Measurements from ENCODE around the gene HOXD8. TPM values are rescaled to one million over a fixed set of nuclear protein-coding genes. Genes with fewer than 3 reads are reported as not detected.
A peak's percentile ranks its signal among the peaks of the same experiment; 100 is the strongest.

Gene HOXD8
- total and polyA plus RNA-seq, 9 of the 15 experiments (the other 6 are each of a cell fraction or from before 2014, with no cell fraction given), result 0.04 to 0.15 TPM; not detected in 7

DNA sequence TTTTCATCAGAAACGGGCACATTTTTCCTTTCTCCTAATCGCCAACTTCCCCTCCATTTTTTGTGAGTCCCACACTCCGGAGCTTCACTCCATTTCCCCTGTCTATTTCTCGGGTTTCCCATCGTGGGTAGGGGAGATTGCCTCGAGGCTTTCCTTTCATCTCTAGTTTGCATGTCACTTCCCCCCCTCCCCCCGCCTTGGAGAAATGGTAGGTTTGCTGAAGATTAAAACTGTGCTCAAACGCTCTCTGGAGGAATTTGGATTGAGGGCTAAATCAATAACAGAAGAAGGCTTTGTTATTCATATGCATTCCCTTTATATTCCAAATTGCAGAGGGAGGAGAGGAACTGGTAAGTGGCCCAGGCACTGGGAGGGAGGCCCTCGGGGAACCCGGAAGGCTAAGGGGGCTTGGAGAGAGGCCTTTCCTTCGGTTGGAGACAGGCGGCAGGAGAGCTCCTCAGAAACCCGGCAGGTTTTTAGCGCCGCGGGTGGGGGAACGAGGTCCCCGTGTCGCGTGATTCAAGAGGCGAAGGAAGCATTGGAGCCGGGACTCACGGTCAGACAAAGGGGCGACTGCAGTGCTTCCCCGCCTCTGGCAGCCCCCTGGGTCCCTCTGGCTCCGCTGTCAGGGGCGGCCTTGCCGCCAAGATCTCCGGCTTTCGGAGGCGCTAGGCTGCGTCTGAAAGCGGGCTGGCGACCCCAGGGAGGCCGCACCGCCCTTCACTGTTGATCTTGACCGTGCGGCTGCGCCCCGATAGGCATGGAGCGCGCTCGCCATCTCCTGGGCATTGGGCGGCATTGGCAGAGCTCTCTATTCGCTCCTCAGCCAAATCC lies 32.3 kb upstream of the HOXD8 start (continued):
- TF ChIP-seq, protein P1, sequence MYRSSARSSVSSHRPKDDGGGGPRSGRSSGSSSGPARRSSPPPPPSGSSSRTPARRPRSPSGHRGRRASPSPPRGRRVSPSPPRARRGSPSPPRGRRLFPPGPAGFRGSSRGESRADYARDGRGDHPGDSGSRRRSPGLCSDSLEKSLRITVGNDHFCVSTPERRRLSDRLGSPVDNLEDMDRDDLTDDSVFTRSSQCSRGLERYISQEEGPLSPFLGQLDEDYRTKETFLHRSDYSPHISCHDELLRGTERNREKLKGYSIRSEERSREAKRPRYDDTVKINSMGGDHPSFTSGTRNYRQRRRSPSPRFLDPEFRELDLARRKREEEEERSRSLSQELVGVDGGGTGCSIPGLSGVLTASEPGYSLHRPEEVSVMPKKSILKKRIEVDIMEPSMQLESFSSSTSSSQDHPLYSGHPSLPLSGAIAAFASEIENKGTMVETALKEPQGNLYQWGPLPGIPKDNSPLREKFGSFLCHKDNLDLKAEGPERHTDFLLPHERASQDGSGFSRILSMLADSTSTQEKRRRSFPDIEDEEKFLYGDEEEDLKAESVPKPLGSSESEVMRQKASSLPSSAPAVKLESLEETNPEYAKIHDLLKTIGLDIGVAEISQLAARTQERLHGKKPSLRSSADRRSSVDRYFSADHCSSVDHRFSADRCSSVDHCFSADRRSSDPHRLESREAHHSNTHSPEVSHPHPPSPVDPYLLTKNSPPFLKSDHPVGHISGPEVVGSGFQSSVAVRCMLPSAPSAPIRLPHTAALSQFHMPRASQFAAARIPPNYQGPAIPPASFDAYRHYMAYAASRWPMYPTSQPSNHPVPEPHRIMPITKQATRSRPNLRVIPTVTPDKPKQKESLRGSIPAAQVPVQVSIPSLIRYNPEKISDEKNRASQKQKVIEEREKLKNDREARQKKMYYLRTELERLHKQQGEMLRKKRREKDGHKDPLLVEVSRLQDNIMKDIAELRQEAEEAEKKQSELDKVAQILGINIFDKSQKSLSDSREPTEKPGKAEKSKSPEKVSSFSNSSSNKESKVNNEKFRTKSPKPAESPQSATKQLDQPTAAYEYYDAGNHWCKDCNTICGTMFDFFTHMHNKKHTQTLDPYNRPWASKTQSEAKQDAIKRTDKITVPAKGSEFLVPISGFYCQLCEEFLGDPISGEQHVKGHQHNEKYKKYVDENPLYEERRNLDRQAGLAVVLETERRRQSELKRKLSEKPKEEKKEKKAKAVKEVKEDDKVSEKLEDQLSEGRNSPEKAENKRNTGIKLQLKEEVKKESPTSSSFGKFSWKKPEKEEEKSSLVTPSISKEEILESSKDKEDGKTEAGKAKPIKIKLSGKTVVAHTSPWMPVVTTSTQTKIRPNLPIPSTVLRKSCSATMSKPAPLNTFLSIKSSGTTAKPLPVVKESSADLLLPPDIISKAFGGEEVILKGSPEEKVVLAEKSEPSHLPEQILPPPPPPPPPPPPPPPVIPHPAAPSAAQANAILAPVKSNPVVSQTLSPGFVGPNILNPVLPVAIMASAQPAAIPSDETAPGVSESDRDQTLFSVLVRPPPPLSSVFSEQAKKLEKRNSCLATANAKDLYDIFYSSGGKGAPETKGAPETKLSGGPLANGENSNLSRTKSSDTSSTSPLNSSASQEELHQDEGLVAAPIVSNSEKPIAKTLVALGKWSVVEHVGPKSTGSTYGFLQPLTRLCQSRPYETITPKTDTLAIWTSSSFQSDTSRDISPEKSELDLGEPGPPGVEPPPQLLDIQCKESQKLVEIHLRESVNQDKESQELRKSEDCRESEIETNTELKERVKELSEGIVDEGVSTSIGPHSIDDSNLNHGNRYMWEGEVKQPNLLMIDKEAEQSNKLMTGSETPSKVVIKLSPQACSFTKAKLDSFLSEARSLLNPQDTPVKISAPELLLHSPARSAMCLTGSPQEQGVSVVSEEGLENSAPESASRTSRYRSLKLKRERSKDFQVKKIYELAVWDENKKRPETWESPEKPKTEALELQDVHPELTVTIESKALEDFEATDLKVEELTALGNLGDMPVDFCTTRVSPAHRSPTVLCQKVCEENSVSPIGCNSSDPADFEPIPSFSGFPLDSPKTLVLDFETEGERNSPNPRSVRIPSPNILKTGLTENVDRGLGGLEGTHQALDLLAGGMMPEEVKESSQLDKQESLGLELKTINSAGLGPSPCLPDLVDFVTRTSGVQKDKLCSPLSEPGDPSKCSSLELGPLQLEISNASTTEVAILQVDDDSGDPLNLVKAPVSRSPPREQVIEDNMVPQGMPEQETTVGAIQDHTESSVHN (IDR thresholded peaks at IDR 0.05; ENCODE audit: borderline replicate concordance in 1 of 2, low read depth in 1 of 2), result no peak
- TF ChIP-seq MTA3 (IDR thresholded peaks at IDR 0.05; ENCODE audit: borderline replicate concordance) (no peak), HLTF (IDR thresholded peaks at IDR 0.05) (no peak), SNIP1 (IDR thresholded peaks at IDR 0.05; ENCODE audit: low read depth) (no peak), RBM15 (IDR thresholded peaks at IDR 0.05; ENCODE audit: insufficient read depth, low read length) (no peak), OTX1 (CRISPR knock-in tag; IDR thresholded peaks at IDR 0.05) (no peak), CXXC5 (CRISPR knock-in tag; IDR thresholded peaks at IDR 0.05) (peak; percentile 67), ZC3H4 (CRISPR knock-in tag; IDR thresholded peaks at IDR 0.05; ENCODE audit: borderline replicate concordance) (no peak), SRSF1 (IDR thresholded peaks at IDR 0.05; ENCODE audit: low read depth, low read length) (no peak), NONO (IDR thresholded peaks at IDR 0.05; ENCODE audit: low read depth in 2 of 2, low read length in 1 of 2) (0 out of 4 replicates have a peak, but pooled peaks of 1 of the 2 experiments have one; percentile 11), ZNF224 (CRISPR knock-in tag; IDR thresholded peaks at IDR 0.05) (no peak), TSC22D4 (tag; IDR thresholded peaks at IDR 0.05) (no peak), TAF7 (tag; IDR thresholded peaks at IDR 0.05) (no peak), DNMT1 (IDR thresholded peaks at IDR 0.05) (no peak)
- TF ChIP-seq, protein P2, sequence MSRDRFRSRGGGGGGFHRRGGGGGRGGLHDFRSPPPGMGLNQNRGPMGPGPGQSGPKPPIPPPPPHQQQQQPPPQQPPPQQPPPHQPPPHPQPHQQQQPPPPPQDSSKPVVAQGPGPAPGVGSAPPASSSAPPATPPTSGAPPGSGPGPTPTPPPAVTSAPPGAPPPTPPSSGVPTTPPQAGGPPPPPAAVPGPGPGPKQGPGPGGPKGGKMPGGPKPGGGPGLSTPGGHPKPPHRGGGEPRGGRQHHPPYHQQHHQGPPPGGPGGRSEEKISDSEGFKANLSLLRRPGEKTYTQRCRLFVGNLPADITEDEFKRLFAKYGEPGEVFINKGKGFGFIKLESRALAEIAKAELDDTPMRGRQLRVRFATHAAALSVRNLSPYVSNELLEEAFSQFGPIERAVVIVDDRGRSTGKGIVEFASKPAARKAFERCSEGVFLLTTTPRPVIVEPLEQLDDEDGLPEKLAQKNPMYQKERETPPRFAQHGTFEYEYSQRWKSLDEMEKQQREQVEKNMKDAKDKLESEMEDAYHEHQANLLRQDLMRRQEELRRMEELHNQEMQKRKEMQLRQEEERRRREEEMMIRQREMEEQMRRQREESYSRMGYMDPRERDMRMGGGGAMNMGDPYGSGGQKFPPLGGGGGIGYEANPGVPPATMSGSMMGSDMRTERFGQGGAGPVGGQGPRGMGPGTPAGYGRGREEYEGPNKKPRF (IDR thresholded peaks at IDR 0.05; ENCODE audit: low read depth, low read length), result no peak
- TF ChIP-seq, protein P3, sequence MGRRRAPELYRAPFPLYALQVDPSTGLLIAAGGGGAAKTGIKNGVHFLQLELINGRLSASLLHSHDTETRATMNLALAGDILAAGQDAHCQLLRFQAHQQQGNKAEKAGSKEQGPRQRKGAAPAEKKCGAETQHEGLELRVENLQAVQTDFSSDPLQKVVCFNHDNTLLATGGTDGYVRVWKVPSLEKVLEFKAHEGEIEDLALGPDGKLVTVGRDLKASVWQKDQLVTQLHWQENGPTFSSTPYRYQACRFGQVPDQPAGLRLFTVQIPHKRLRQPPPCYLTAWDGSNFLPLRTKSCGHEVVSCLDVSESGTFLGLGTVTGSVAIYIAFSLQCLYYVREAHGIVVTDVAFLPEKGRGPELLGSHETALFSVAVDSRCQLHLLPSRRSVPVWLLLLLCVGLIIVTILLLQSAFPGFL (CRISPR knock-in tag; IDR thresholded peaks at IDR 0.05), result no peak

All from K562 (cell line).